ENCODE data around the gene MYH14.

MYH14 gene

DNA sequence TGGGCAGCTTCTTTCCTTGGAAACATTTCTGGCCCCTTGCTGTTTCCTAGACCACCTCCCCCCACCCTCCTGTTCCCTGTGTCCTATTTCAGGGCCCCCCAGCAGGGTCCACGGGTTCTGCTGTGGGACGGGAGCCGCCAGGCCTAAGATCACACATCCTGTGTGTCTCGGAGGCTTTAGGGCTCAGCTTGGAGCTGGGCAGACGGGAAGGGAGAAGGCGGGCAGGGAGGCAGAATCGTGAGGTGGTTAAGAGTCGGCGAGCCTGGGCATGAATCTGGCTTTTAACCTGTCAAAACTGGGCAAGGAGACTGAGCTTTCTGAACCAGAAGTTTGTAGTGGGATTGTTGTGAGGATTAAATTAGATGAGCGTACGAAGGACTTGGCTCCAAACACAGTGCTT, 120.9 kb downstream of the MYH14 start:
- no peak for DNase-seq (ENCODE audit: low read depth, low spot score)
- TF ChIP-seq, protein P1, sequence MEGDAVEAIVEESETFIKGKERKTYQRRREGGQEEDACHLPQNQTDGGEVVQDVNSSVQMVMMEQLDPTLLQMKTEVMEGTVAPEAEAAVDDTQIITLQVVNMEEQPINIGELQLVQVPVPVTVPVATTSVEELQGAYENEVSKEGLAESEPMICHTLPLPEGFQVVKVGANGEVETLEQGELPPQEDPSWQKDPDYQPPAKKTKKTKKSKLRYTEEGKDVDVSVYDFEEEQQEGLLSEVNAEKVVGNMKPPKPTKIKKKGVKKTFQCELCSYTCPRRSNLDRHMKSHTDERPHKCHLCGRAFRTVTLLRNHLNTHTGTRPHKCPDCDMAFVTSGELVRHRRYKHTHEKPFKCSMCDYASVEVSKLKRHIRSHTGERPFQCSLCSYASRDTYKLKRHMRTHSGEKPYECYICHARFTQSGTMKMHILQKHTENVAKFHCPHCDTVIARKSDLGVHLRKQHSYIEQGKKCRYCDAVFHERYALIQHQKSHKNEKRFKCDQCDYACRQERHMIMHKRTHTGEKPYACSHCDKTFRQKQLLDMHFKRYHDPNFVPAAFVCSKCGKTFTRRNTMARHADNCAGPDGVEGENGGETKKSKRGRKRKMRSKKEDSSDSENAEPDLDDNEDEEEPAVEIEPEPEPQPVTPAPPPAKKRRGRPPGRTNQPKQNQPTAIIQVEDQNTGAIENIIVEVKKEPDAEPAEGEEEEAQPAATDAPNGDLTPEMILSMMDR (IDR thresholded peaks at IDR 0.05; ENCODE audit: low read depth, low read length), result no peak
- in situ Hi-C loops (cut with HindIII; ENCODE audit: low sequenced_read_pairs), result no loop called here
- no peak overlapping the region for H3K4me3 ChIP-seq (ENCODE audit: low read depth, low read length)

GRCh38 chr19:50325310-50326100, 122.1 kb downstream of the MYH14 start:
- no peak overlapping the region for H3K4me3 ChIP-seq (ENCODE audit: low read depth, low read length)
- DNase-seq (ENCODE audit: low read depth, low spot score), result peak; percentile 5
- in situ Hi-C loops (cut with HindIII; ENCODE audit: low sequenced_read_pairs), result no loop called here
- TF ChIP-seq, protein P1 (IDR thresholded peaks at IDR 0.05; ENCODE audit: low read depth, low read length), result no peak

DNA sequence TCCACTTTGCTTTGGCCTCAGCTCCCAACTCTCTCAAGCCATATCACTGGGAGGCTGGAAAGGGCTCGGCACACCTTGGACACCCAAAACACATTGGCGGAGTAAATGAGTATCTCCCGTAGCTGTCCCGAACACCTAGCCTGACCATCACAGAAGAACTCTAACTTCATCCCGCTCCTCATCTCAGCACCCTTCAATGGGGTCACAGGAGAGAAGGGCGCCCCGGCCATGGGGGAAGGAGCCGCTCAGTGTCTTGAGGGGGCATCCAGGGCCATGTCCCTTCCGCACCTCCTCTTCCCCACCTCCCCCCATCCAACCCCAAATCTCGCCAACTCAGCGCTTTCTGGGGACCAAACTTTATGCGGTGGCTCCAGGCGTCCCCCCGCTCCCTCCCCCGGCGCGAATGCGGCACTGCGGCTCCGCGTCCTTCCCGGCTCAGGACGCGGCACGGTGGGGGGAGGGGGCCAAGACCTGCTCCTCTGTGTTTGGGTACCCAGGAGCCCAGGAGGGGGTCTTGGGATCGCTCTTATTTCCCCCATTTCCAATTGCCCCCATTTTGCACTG, 122.8 kb downstream of the MYH14 start:
- TF ChIP-seq, protein P1 (IDR thresholded peaks at IDR 0.05; ENCODE audit: low read depth, low read length), result no peak
- in situ Hi-C loops (cut with HindIII; ENCODE audit: low sequenced_read_pairs), result no loop called here
- no peak for DNase-seq (ENCODE audit: low read depth, low spot score)
- H3K4me3 ChIP-seq (ENCODE audit: low read depth, low read length), result no peak overlapping the region

DNA sequence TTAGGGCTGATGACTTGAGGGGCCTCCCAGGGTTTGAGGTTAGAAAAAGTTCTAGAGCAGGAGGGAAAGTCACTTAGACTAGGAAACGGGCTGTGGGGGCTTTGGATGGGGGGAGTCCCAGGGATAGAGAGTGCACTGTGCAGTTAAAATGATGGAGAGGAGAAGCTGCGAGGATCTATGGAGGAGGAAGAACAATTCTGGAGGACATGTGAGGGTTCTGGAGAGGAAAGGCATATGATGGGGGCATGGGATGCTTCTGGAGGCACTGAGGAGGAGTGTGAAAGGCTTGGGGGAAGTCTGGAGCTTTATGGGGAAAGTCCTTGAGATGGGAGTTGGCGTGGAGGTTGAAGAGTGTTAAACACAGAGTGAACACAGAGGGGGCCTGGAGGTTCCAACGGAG, 123.6 kb downstream of the MYH14 start:
- in situ Hi-C loops (cut with HindIII; ENCODE audit: low sequenced_read_pairs), result no loop called here
- no peak for DNase-seq (ENCODE audit: low read depth, low spot score)
- TF ChIP-seq, protein P1 (IDR thresholded peaks at IDR 0.05; ENCODE audit: low read depth, low read length), result no peak

GRCh38 chr19:50327461-50328223, 124.2 kb downstream of the MYH14 start:
- no peak for DNase-seq (ENCODE audit: low read depth, low spot score)
- in situ Hi-C loops (cut with HindIII; ENCODE audit: low sequenced_read_pairs), result no loop called here
- no peak overlapping the region for H3K4me3 ChIP-seq (ENCODE audit: low read depth, low read length)
- TF ChIP-seq, protein P1 (IDR thresholded peaks at IDR 0.05; ENCODE audit: low read depth, low read length), result no peak

More for the DNA sequence above, 123.6 kb downstream of the MYH14 start:
- no peak overlapping the region for H3K4me3 ChIP-seq (ENCODE audit: low read depth, low read length)

DNA sequence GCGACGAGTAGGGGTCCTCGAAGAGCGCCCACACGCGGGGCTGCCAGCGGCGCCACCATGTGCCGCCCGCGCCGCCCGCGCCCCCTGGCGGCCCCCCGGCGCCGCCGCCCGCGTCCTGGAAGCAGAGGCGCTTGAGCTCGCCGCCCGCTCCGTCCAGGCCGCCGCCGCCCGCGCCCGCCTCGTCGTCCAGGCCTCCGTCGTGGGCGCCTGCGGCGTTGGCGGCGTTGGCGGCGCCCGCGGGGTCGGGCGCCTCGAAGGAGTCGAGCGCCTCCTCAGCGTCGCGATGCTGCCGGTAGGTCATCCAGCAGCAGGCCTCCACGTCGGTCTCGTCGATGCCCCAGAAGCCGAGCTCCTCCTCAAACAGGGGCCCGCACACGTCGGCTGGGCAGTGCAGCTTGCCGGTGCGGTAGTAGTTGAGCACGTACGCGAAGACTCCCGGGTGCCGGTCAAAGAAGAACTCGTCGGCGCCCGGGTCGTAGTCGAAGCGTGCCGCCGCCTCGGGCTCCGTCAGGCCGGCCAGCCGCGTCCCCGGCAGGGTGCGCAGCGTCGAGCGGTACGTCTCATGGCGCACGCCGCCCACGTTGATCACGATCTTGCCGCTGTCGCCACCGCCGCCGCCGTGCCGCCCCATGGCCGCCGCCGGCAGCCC, 124.9 kb downstream of the MYH14 start:
- in situ Hi-C loops (cut with HindIII; ENCODE audit: low sequenced_read_pairs), result no loop called here
- H3K4me3 ChIP-seq (ENCODE audit: low read depth, low read length), result no peak overlapping the region
- TF ChIP-seq, protein P1 (IDR thresholded peaks at IDR 0.05; ENCODE audit: low read depth, low read length), result no peak
- DNase-seq (ENCODE audit: low read depth, low spot score), result no peak
